Mammary epithelial cell (primary cell): ENCODE data around the gene RBCK1.

ENCODE experiments used
- EZH2 ChIP-seq: IDR thresholded peaks from 2 replicates; pipeline ENCODE4 v1.6.1; 2012; ENCODE audit warnings: low read length, inconsistent platforms, borderline replicate concordance
- TF ChIP-seq, protein P1 (sequence below), 2 donors: IDR thresholded peaks in 1 of 2; conservative IDR thresholded peaks in 1 of 2; 2 replicates each; pipeline ENCODE4 v1.5.1; 2011 to 2012; ENCODE audit warnings: inconsistent platforms in 2 of 2, low read length in 2 of 2, mild to moderate bottlenecking in 2 of 2, control low read depth in 1 of 2, low read depth in 1 of 2; ENCODE audit not compliant: insufficient read depth in 1 of 2; ENCODE audit errors: extremely low read depth in 1 of 2

DNA sequence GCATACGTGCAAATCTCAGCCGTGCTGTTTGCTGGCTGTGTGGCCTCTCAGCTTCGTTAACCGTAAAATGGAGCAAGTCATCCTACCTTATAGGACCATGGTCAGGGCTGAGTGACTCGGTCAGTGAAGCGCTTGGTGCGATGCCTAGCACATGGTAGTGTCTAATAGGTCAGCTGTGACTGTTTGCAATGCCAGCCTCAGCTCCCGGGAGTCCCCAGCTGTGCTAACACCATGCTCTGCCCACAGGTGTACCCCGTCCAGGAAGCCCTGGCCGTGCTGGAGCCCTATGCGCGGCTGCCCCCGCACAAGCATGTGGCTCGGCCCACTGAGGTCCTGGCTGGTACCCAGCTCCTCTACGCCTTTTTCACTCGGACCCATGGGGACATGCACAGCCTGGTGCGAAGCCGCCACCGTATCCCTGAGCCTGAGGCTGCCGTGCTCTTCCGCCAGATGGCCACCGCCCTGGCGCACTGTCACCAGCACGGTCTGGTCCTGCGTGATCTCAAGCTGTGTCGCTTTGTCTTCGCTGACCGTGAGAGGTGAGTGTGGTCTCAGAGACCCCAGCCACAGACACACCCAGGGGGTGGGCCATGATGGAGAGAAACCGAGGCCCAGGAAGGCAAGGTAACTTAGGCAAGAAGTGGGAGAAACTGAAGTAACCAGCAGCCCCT is 16.9 kb upstream of the RBCK1 start:
- TF ChIP-seq, protein P1, sequence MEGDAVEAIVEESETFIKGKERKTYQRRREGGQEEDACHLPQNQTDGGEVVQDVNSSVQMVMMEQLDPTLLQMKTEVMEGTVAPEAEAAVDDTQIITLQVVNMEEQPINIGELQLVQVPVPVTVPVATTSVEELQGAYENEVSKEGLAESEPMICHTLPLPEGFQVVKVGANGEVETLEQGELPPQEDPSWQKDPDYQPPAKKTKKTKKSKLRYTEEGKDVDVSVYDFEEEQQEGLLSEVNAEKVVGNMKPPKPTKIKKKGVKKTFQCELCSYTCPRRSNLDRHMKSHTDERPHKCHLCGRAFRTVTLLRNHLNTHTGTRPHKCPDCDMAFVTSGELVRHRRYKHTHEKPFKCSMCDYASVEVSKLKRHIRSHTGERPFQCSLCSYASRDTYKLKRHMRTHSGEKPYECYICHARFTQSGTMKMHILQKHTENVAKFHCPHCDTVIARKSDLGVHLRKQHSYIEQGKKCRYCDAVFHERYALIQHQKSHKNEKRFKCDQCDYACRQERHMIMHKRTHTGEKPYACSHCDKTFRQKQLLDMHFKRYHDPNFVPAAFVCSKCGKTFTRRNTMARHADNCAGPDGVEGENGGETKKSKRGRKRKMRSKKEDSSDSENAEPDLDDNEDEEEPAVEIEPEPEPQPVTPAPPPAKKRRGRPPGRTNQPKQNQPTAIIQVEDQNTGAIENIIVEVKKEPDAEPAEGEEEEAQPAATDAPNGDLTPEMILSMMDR (conservative IDR thresholded peaks at IDR 0.05 in 1 of 2, IDR thresholded peaks at IDR 0.05 in 1 of 2; ENCODE audit: extremely low read depth in 1 of 2, insufficient read depth in 1 of 2, low read depth in 1 of 2, low read length in 2 of 2): no peak
- no peak for TF ChIP-seq EZH2
